Heart left ventricle (tissue), 13 donors: ENCODE measurements around the gene TAF12.

Experiments
- POLR2A ChIP-seq, 2 donors: fragments of 450-650 bp; IDR thresholded peaks; one replicate each; pipeline ENCODE4 v1.6.1; 2017; ENCODE audit warnings: antibody characterized with exemption in 2 of 2, mild to moderate bottlenecking in 2 of 2, moderate library complexity in 2 of 2
- TF ChIP-seq, protein P1 (sequence below), 12 donors: fragments of 200-600 bp; sonication (generic) in 4 of 12; IDR thresholded peaks; one replicate each; pipeline versions ENCODE4 v1.5.0 to v1.8.0; 2018 to 2022; ENCODE audit warnings: antibody characterized with exemption in 12 of 12, mild to moderate bottlenecking in 5 of 12
- donor health status: ischemic (EF 13 %, LVEDD 7.1; RV severe dilation, severe dysfunction).
- donor health status: DM: no; HTN: yes; CAD: no.
- donor health status: DM: no; HTN: no; CAD: no.
- donor health status: ischemic (EF 25% LVEDD 6.9; RV normal size, moderate dysfunction).
- donor health status: ischemic (EF 25% LVEDD 5.7; RV mildly dilated, moderate dysfunction).
- donor health status: ischemic (EF 35%, LVEDD 5.7; RV mildly dilated, moderate dysfunction).
- donor health status: nonischemic (EF 11% LVEDD 7.7; RV severe dilation, severe dysfunction).
- donor health status: DM: yes; HTN: yes; CAD: no.
- donor health status: PGD.
- donor health status: ischemic (EF 29% LVEDD 5.4; RV normal size, mild dysfunction).
- donor health status: nonischemic (EF 23%, LVEDD 6.1; RV moderate dilation, normal function).

DNA sequence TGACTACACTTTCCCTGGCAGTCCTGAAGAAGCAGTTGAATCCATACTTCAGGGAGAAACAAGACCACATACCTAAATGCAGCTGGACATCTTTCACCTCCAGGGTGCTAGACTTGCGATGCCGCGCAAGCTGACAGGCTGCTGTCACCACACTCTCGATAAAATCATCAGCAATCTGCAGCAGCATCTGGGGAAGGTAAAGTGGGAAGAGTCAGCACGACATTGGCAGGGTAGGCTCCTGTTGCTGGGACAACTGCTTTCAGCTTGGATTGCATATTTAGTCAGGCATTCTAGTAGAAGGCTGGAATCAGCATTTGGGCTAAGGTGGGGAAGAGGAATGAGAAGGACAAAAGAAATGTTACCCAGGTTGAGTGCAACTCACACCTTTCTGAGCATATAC lies 29.7 kb downstream of the TAF12 start:
- TF ChIP-seq, protein P1, sequence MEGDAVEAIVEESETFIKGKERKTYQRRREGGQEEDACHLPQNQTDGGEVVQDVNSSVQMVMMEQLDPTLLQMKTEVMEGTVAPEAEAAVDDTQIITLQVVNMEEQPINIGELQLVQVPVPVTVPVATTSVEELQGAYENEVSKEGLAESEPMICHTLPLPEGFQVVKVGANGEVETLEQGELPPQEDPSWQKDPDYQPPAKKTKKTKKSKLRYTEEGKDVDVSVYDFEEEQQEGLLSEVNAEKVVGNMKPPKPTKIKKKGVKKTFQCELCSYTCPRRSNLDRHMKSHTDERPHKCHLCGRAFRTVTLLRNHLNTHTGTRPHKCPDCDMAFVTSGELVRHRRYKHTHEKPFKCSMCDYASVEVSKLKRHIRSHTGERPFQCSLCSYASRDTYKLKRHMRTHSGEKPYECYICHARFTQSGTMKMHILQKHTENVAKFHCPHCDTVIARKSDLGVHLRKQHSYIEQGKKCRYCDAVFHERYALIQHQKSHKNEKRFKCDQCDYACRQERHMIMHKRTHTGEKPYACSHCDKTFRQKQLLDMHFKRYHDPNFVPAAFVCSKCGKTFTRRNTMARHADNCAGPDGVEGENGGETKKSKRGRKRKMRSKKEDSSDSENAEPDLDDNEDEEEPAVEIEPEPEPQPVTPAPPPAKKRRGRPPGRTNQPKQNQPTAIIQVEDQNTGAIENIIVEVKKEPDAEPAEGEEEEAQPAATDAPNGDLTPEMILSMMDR (IDR thresholded peaks at IDR 0.05): no peak
- TF ChIP-seq POLR2A (IDR thresholded peaks at IDR 0.05): no peak
